Measurements from ENCODE around the gene TBPL1.

Gene TBPL1

DNA sequence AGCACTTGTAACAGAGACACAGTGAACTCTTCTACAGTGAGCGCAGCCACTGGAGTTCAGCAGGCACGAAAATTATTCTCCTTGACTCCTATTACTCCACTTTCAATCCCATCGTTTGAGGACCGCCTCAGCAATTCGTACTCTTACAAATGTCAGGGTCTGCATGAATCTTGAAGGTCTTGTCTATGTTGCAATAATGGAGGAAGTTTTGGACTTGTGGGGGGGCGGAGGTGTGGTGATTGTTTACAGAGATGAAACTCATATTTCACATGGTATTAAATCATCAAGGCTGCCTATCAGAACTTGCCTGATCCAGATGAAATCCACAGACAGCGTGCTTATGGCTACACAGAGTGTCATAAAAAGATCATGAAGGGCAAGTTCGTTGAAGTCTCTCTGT, 57.4 kb downstream of the TBPL1 start:
- no peak for DNase-seq

DNA sequence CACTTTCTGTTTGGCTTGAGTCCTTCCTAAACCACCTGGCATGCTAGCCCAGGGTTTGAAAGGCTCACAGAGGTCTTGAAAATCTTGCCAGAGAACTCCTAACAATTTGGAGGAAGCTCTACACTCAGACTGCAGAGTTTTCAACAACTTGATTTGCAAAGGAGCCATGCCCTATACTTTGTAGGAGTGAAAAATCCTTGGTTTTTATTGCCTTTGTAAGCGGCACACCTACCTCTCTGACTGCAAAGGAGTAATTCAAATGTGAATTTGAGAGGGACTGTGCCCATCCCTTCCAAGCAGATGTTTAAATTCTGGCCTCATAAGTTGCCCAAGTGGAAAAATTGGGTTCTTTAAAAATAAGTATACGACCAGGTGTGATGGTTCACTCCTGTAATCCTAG, 58.0 kb downstream of the TBPL1 start:
- DNase-seq = no peak

- DNase-seq = no peak
Observed at GRCh38 chr6:134014588-134015137, 61.6 kb downstream of the TBPL1 start.

GRCh38 chr6:134015719-134016557, 62.9 kb downstream of the TBPL1 start:
- no peak for DNase-seq

DNA sequence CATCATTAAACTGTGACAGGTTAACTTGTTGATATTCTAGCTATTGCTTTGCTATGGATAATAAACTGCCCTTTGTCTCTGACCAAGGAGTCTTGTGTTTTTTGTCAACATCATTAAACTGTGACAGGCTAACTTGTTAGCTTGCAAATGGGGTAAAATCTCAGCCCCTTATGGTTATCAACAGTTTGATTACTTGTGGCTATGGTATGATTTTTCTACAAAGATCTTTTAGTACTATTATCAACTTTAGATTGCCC, 63.5 kb downstream of the TBPL1 start:
- no peak for DNase-seq

DNA sequence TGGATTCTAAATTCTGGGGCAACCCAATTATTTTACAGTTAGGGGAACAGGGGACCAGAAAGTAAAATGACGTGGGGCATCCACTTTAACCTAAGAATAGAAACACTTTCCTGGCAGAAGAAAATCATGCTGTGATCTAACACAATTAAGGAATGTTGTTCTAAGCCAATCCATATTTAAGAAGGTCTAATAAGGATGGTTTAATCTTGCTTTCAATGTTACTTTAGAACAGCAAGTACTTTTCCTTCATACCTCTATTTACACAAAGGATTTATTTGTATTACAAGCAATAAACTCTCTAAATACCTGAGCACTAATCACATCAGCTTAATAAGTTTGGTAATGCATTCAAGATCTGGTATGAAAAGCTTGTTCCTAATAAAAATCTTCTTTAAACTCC, 67.0 kb downstream of the TBPL1 start:
- no peak for DNase-seq

DNA sequence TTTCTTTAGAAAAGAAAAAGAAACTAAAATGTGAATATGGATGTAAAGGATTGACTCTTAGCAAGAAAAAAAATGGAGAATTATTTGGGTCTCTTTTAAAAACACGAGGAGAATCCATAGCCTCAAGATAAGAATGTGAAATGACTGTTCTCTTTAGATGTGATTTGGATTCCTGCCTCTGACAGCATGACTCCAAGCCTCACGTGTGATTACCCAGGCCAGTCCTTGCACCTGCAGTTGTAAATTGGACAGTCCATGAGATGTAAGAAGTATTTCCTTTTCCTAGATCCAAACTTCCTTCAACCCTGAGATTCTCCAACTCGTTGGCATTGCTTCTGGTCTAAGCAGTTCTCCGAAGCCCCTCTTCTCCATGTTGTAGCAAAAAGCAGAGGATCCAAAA, 67.5 kb downstream of the TBPL1 start:
- no peak for DNase-seq

- DNase-seq = no peak
Observed at GRCh38 chr6:134020968-134021367, 67.9 kb downstream of the TBPL1 start.

DNA sequence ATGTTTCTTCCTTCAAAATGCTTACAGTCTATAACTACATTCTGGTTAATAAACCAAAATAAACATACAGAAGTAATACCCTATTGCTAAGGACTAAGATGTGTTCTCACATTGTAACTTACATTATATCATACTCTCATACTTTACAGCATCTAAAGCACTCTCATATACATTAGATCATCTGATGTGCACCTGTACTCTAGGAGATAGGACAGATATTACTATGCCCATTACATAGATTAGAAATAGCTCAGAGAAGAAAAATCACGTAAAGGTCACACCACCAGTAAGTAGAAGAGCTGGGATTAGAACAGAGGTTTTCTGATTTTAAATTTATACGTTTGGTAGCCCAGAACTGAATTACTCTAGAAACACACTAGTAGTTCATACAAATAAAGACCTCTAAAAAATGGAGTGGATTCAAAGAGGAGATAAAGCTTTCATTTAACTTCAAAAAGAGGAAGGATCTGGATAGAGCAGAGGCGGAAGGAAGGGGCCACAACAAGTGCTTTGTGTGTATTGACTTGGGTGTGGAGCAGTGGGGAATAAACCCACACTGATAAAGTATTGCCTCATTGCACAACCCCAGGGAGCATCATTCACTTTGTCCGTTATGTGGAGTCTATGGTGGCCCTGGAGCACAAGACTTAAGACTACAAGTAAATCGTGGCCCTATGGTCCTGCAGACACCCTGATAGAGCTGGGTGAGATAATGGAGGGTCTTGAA, 68.5 kb downstream of the TBPL1 start:
- DNase-seq = no peak

GRCh38 chr6:134022650-134023049, 69.6 kb downstream of the TBPL1 start:
- DNase-seq = no peak

DNA sequence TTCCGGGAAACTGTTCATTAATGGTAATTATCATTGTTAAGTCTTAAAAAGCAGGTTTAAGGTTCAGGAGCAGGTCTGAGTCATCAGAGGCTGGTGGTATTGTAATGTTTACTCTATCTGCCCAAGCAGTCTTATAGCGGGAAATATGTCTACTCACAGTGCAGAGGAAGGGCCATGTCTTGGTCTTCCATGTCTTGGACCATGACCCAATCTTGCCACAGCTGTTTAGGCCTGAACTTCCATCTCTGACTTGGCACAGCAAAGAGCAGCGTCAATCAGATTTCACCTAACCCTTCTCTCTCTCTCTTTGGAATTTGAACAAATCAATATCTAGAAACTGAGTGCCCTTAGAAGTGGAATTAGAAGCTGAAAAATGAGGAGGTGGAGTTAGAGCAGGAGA, 73.6 kb downstream of the TBPL1 start:
- DNase-seq = no peak

DNA sequence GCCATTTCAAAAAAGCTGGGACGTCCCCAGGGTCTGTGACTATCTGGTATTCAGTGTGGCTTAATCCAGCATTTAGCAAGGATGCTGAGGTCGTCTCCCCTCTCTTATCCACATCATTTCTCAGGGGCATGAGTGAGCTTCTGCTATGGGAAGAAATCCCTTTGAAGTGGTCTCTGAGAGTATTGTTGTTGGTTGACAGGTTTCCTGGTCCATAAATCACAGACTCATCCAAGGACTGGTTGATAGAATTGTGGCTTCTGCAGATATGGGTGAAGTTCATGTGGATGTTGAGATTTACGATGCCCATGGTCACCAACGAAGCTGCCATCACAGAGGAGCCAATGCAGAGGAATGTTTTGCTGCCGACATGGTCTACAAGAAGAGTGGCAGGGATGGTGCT, 75.4 kb downstream of the TBPL1 start:
- DNase-seq = no peak

- DNase-seq = peak; percentile 54
Observed at GRCh38 chr6:134029495-134030455, 76.8 kb downstream of the TBPL1 start.

- no peak for DNase-seq
Observed at GRCh38 chr6:134031696-134032255, 78.8 kb downstream of the TBPL1 start.

- no peak for DNase-seq
Observed at GRCh38 chr6:134034478-134034877, 81.5 kb downstream of the TBPL1 start.

DNA sequence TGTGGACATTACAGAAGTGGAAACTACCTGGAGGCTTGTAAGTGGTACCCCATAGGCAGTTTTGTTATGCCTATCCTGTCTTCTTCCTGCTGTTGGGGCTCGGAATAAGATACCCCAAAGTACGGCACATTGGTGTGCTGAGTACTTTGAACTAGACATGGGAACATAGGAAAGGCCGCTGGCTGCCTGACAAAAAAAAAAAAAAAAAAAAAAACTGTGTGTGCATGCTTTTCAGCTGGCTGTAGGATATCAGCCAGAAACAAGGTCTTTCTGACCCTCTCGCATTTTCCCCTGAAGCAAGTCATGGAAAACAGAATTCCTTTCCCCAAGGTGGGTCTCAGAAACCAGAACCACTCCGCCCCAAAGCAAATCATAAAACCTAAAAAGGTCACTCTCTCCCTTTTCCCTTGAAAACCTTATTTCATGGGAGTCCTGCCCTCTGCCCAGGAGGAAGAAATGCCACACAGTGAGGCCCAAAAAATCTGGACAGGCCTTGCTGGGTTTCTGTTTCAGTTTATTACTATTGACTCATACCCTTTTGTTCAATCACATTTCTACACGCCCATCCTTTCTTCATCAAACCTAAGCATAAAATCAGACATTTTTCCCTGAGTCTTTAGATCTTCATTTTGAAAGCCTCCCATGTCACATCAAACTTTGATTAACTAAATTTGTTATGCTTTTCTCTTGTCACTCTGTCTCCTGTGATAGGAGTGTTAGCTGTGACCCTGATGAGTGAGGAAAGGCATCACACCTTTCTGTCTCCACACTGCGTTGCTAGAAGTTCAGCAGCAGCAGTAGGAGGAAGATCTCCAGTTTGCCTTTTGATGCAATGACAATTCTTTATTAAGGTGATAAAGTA, 82.2 kb downstream of the TBPL1 start:
- no peak for DNase-seq

DNA sequence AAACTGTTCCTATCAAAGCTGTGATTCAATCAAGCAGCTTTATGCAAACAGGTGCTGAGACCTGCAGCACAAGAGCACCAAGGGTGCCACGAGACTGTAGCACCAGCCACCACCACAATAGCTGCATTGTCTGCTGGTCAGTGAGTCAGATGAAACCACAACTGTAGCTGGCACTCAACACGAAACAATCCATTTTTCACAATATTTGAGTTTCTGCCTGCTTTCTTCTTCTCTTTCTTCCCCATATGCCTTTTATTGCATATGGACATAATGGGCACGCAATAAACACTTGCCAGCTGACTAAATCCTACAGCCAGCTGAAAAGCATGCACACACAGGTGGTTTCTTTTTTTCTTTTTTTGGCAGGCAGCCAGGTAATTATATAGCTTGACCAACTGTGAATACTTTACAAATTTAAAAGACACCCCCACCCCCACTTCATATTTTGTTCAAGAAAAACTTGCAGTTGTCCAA, 82.8 kb downstream of the TBPL1 start:
- DNase-seq = peak; percentile 84

DNA sequence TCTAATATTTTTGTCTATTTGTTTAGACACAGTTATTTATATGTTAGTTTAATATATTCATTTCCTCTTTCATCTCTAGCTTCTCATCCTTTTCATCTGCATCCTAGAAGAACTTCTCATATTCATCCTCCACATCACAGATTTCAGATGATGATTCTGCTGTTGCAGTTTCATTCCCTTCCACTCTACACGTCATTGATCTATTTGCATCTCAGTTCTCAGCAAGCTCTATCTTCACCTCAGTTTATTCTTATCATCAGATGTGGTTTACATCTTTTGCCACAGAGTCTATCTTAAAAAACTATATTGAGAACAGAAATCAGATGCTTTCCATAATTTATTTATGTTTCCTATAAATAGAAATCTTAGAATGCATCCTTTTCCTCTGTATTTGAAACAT, 86.1 kb downstream of the TBPL1 start:
- no peak for DNase-seq
